Astrocyte of the hippocampus (primary cell): ENCODE data around the gene USP24.
"Not testable (repeated sequence)": the region's sequence is repeated elsewhere in the genome, so short reads cannot be mapped to it uniquely, and the experiment has no call there.

ENCODE experiments used
- DNase-seq: peaks from one replicate; pipeline ENCODE4 v3.0.0; 2011; ENCODE audit warnings: low read depth, low spot score

USP24 gene

GRCh38 chr1:55128418-55128995 lies 86.7 kb downstream of the USP24 start:
- DNase-seq = no peak

- DNase-seq = peak; percentile 36
These were observed 87.3 kb downstream of the USP24 start for GRCh38 chr1:55127827-55128343.

- DNase-seq = no peak
These were observed 90.7 kb downstream of the USP24 start for GRCh38 chr1:55124470-55124869.

GRCh38 chr1:55120538-55120937 lies 94.6 kb downstream of the USP24 start:
- no peak for DNase-seq

GRCh38 chr1:55118651-55119329 lies 96.4 kb downstream of the USP24 start:
- DNase-seq = no peak

GRCh38 chr1:55117941-55118340 lies 97.2 kb downstream of the USP24 start:
- no peak for DNase-seq

GRCh38 chr1:55109005-55109404 lies 106.2 kb downstream of the USP24 start:
- DNase-seq = not testable (repeated sequence)

- no peak for DNase-seq
These were observed 108.1 kb downstream of the USP24 start for GRCh38 chr1:55107101-55107500.

DNA sequence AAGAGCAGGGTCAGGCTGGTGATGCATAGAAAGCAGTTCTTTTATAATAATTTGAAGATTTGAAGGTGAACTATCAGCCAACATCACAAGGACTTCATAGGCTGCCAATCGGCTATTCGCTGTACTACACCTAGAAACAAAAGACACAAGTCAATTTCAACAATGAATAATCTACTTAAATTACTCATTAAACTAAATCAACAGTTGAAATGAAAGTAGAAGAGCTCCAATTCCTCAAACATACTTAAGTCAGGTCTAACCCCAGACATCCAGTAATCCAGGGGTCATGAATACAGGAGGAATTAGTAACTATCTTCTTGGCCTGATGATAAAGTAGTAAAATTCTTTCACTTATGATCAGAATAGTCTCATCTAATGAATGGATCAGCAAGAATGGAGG lies 111.3 kb downstream of the USP24 start:
- no peak for DNase-seq

GRCh38 chr1:55095095-55095494 lies 120.1 kb downstream of the USP24 start:
- DNase-seq = no peak

GRCh38 chr1:55092475-55092874 lies 122.7 kb downstream of the USP24 start:
- DNase-seq = peak; percentile 18

GRCh38 chr1:55089683-55090082 lies 125.5 kb downstream of the USP24 start:
- DNase-seq = peak; percentile 26

DNA sequence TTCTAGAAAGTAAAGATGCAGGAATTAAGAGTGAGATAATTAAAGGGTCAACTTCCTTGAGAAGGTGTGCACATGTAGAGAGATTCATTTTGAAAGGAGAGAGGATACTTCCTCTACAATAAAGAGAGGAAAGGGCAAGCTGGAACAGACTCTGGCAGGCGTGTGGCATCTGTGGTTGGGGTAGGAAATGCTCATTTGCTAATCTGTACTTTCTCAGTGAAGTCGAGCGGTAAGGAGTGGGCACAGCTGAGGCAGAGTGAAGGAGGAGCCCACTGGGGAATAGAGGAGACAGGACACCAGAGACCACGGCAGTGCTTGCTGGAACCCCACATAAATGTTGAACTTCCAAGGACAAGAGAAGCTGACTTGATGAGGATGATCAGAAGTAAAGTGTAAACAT lies 126.8 kb downstream of the USP24 start:
- no peak for DNase-seq

GRCh38 chr1:55087439-55087838 lies 127.7 kb downstream of the USP24 start:
- DNase-seq = no peak

DNA sequence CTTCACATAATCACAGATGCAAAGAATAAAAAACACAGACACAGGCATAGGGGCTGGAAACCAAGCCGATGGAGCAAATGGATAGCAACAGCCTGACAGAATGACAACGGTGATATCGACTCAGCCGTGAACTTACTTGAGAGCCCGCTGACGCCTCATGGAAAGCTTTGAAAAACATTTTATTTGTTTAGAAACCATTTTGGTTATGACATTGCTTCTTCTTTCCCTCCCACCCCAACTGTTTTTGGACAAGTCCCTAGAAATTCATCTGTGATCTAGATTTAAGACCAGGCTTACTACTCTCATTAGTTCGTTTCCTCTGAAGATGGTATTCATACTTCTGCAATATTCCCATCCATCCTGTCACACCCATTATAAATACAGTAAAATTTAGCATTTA lies 130.9 kb downstream of the USP24 start:
- no peak for DNase-seq

GRCh38 chr1:55081905-55082296 lies 133.3 kb downstream of the USP24 start:
- DNase-seq = no peak

GRCh38 chr1:55081188-55081904 lies 133.8 kb downstream of the USP24 start:
- peak; percentile 70 for DNase-seq

DNA sequence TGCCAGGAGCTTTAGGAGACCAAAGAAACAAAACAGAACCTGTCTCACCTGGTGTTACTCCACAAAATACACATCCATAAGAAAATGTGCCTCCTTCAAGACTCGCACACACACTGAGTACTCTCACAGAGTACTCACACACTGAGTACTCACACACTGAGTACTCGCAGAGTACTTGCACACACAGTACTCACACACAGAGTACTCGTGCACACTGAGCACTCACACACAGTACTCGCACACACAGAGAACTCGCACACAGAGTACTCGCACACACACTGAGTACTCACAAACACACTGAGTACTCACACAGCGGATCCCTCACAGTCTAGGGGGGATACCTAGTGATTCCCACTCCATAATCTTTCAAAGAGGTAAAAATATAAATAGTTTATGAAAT lies 135.5 kb downstream of the USP24 start:
- no peak for DNase-seq

DNA sequence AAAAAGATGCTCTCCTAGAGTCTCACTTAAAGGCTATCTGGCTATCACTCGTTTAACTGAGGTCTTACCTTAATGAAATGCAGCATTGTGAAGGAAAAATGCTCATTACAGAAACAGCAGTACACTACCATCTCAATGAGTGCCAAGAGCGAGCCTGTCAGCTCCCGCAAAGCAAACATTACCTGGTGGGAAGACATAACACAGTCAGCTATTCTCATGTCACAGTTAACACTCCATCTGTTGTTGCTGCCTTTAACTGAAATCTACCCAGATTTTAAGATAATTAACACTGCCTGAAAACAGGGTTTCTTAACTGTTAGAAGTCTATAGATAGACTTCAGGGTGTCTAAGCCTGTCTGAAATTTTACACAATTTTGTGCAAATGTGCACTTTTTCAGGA lies 136.7 kb downstream of the USP24 start:
- no peak for DNase-seq

GRCh38 chr1:55076356-55076755 lies 138.8 kb downstream of the USP24 start:
- DNase-seq = peak; percentile 69

DNA sequence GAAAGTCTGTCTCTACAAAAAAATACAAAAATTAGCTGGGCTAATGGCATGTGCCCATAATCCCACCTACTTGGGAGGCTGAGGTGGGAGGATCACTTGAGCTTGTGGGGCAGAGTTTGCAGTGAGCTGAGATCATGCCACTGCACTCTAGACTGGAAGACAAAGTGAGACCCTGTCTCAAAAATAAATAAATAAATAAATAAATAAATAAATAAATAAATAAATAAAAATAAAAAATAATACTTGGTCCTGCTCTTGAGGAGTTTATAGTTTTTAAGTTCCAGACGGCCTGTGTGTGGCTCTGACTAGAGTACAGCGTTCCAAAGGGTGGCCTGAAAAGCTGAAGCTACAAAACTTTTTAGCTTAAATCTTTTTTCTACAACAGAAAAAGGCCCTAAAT lies 140.7 kb downstream of the USP24 start:
- DNase-seq = no peak

DNA sequence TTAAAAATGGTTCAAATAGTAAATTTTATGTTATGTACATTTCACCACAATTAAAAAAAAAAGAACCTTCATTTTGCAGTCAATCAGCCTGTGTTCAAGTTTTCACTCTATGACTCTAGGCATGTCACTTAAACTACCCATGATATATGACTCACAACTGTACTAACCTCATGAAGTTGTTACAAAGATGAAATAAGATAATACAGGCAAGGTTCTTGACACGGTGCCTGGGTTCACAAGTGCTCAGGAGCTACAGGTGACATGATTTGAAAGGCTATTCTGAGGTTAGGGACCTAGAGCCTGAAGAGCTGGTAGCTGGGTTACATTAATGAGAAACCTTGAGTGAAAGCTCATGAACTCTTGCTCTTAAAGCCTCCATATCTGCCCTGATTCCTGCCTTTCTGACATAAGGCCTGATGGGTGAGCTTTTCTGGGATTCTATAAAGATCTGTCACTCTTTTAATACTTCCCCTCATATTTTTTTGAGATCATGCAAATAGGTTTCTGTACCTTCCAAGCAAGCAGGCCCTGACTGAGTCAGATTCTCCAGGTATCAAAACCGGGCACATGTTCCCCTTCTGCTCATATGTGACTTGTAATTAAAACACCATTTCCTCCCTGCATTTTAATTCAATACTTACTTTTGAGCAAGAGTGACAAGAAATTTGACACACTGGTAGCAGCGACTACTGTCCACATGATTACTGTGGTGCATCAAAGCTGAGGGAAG lies 141.8 kb downstream of the USP24 start:
- no peak for DNase-seq
